Astrocyte of the spinal cord (primary cell): ENCODE measurements around the gene CARD16.

Experiments used
- DNase-seq: peaks from one replicate; pipeline ENCODE4 v3.0.0; 2011; ENCODE audit warnings: low read depth, low spot score
- H3K4me3 ChIP-seq: 2 replicates; pipeline ENCODE4 v1.5.1; 2011; ENCODE audit warnings: low read depth, mild to moderate bottlenecking, low read length, moderate library complexity
- CTCF ChIP-seq: IDR thresholded peaks from 2 replicates; pipeline ENCODE4 v1.5.1; 2012; ENCODE audit warnings: low read depth, mild to moderate bottlenecking, low read length, inconsistent platforms
- in situ Hi-C: cut with HindIII; loops from 2 replicates; pipeline ENCODE4 v1.10.0; 2017; ENCODE audit warnings: low sequenced_read_pairs

Gene CARD16

GRCh38 chr11:105056446-105056845, 11.3 kb upstream of the CARD16 start:
- H3K4me3 ChIP-seq, result no peak overlapping the region
- no peak for DNase-seq
- no peak for TF ChIP-seq CTCF
- in situ Hi-C loops, result no loop called here

- DNase-seq, result no peak
- in situ Hi-C loops, result no loop called here
- H3K4me3 ChIP-seq, result no peak overlapping the region
- no peak for TF ChIP-seq CTCF
These were observed 9.8 kb upstream of the CARD16 start for GRCh38 chr11:105054723-105055493.

GRCh38 chr11:105052487-105052886, 7.4 kb upstream of the CARD16 start:
- in situ Hi-C loops, result no loop called here
- no peak for TF ChIP-seq CTCF

GRCh38 chr11:105051559-105051958, 6.4 kb upstream of the CARD16 start:
- no peak overlapping the region for H3K4me3 ChIP-seq
- DNase-seq, result no peak
- no peak for TF ChIP-seq CTCF
- in situ Hi-C loops, result no loop called here

More at GRCh38 chr11:105052487-105052886, 7.4 kb upstream of the CARD16 start:
- DNase-seq, result no peak
- H3K4me3 ChIP-seq, result no peak overlapping the region

GRCh38 chr11:105049481-105049880, 4.3 kb upstream of the CARD16 start:
- in situ Hi-C loops, result no loop called here
- TF ChIP-seq CTCF, result no peak
- DNase-seq, result no peak
- H3K4me3 ChIP-seq, result no peak overlapping the region

- in situ Hi-C loops, result no loop called here
- H3K4me3 ChIP-seq, result no peak overlapping the region
- no peak for TF ChIP-seq CTCF
- DNase-seq, result peak; percentile 98
These were observed 1.9 kb upstream of the CARD16 start for GRCh38 chr11:105046898-105047579.
